Adipocyte (in vitro differentiated cells): ENCODE data around the gene LGALS16.
"Not testable (repeated sequence)": the region's sequence is repeated elsewhere in the genome, so short reads cannot be mapped to it uniquely, and the experiment has no call there.

Source experiments
- DNase-seq: peaks from one replicate; pipeline ENCODE4 v3.0.0-alpha.2; 2015; ENCODE audit warnings: low read depth
- H3K27me3 ChIP-seq: replicated peaks from 2 replicates; pipeline ENCODE4 v1.7.0; 2013; ENCODE audit warnings: mild to moderate bottlenecking, low read length, moderate library complexity; ENCODE audit not compliant: control insufficient read depth, insufficient read depth
- H3K36me3 ChIP-seq: 2 replicates; pipeline ENCODE4 v1.7.0; 2013; ENCODE audit warnings: low read length, mild to moderate bottlenecking, moderate library complexity; ENCODE audit not compliant: control insufficient read depth, insufficient read depth, severe bottlenecking
- H3K4me1 ChIP-seq: 2 replicates; pipeline ENCODE4 v1.7.0; 2013; ENCODE audit warnings: mild to moderate bottlenecking, low read length, moderate library complexity; ENCODE audit not compliant: control insufficient read depth, insufficient read depth
- H3K4me3 ChIP-seq: 2 replicates; pipeline ENCODE4 v1.7.0; 2013; ENCODE audit warnings: mild to moderate bottlenecking, low read length, moderate library complexity
- H3K9ac ChIP-seq: 2 replicates; pipeline ENCODE4 v1.7.0; 2013; ENCODE audit warnings: mild to moderate bottlenecking, low read length, moderate library complexity
- H3K9me3 ChIP-seq: 2 replicates; pipeline ENCODE4 v1.7.0; 2013; ENCODE audit warnings: mild to moderate bottlenecking, low read length, moderate library complexity; ENCODE audit not compliant: control insufficient read depth

Gene LGALS16

GRCh38 chr19:39677961-39678889 lies 22.5 kb downstream of the LGALS16 start:
- no peaks in the 10 kb centered on the region for H3K36me3 ChIP-seq
- peak overlapping the region; percentile 55 for H3K4me3 ChIP-seq
- H3K27me3 ChIP-seq, result peaks cover under 1% of the 10 kb centered on the region

DNA sequence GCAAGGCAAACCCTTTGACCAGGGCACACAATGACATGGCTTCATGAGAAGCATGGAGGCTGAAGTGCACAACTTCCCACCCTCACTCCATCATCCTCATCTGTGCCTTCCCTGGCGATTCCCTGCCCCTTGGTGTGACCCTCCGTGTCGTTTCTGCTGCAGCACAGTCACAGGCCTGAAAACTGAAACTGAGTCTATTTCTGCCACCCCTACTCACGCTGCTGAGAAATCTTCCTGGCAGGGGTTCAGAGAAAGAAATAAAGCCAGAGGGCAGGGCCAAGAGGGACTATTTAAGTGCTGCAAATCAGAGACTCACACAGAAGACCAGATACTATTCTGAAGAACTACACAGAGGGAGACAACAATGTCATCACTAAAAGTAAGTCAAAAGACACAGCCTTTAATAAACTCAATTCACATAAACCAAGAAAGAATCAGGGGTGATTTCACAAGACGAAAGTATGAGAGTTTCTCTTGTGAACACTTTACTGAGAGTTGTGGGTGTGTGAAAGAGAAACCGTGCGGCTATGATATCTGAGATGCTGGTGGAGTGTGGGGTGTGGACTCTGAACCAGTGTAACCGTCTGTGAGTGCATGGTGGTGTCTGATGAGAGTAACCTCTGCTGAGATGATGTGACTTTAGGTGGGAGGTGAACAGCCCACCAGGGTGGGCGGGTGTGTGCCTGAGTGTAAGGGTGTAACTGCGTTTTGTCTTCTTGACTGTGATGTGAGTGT lies 23.5 kb downstream of the LGALS16 start:
- peaks cover under 1% of the 10 kb centered on the region for H3K27me3 ChIP-seq
- peak overlapping the region; percentile 55 for H3K4me3 ChIP-seq
- peak overlapping the region; percentile 61 for H3K9ac ChIP-seq
- no peak for DNase-seq
- peaks cover 22% of the 10 kb centered on the region for H3K4me1 ChIP-seq
- no peaks in the 10 kb centered on the region for H3K9me3 ChIP-seq
- no peaks in the 10 kb centered on the region for H3K36me3 ChIP-seq

More at GRCh38 chr19:39677961-39678889, 22.5 kb downstream of the LGALS16 start:
- H3K4me1 ChIP-seq, result peaks cover 22% of the 10 kb centered on the region
- H3K9ac ChIP-seq, result peak overlapping the region; percentile 61
- H3K9me3 ChIP-seq, result no peaks in the 10 kb centered on the region
- no peak for DNase-seq

DNA sequence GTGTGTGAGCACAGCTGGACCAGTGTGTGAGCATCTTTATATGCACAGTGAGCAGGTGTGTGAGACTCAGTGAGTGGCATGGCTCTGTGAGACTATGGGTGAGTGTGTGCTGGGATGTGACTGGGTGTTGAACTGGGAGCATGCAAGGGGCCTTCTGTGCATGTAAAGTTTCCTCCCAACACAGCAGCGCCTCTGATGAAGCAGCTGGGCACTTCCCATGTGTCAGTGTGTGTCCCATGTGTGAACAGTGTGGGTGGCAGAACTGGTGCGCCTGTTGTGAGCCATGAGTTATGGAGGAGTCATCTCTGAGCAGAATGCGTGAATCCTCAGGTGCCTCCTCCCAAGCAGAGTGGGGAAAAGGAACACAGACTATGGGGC lies 24.1 kb downstream of the LGALS16 start:
- Histone ChIP-seq H3K9ac (no peak overlapping the region), H3K9me3 (no peaks in the 10 kb centered on the region), H3K4me3 (peak overlapping the region; percentile 55), H3K4me1 (peaks cover 22% of the 10 kb centered on the region), H3K27me3 (peaks cover 6% of the 10 kb centered on the region), H3K36me3 (no peaks in the 10 kb centered on the region)
- no peak for DNase-seq

GRCh38 chr19:39680593-39680992 lies 24.9 kb downstream of the LGALS16 start:
- Histone ChIP-seq H3K4me3 (no peak overlapping the region), H3K27me3 (peaks cover 6% of the 10 kb centered on the region)
- no peak for DNase-seq

GRCh38 chr19:39681416-39681815 lies 25.7 kb downstream of the LGALS16 start:
- Histone ChIP-seq H3K36me3 (no peaks in the 10 kb centered on the region), H3K9ac (no peak overlapping the region), H3K9me3 (no peaks in the 10 kb centered on the region), H3K4me3 (no peak overlapping the region), H3K4me1 (peaks cover 22% of the 10 kb centered on the region), H3K27me3 (peaks cover 6% of the 10 kb centered on the region)
- no peak for DNase-seq

More at GRCh38 chr19:39680593-39680992, 24.9 kb downstream of the LGALS16 start:
- H3K4me1 ChIP-seq, result peaks cover 22% of the 10 kb centered on the region
- no peaks in the 10 kb centered on the region for H3K9me3 ChIP-seq
- no peak overlapping the region for H3K9ac ChIP-seq
- H3K36me3 ChIP-seq, result no peaks in the 10 kb centered on the region

DNA sequence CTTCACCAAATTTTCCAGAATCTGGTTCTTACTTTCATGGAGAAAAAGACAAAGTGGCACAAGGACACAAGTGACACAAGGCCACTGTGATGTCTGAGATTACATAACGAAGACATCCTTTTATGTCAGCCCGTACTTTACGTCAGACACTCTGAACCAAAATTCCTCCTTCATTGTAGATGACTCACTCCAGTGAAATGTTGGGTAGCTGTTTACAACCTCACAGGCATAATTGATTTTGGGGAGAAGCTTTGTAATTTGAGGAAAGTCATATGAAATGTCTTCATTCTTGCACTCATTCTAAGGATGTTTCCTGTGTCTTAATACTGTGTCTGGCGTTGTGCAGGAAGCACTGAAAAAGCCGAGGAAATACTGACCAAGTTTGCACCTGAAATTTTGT lies 28.6 kb downstream of the LGALS16 start:
- peaks cover 5% of the 10 kb centered on the region for H3K4me1 ChIP-seq
- DNase-seq, result no peak
- H3K4me3 ChIP-seq, result no peak overlapping the region
- H3K27me3 ChIP-seq, result peaks cover 6% of the 10 kb centered on the region
- H3K36me3 ChIP-seq, result no peaks in the 10 kb centered on the region
- H3K9me3 ChIP-seq, result no peaks in the 10 kb centered on the region
- H3K9ac ChIP-seq, result no peak overlapping the region

DNA sequence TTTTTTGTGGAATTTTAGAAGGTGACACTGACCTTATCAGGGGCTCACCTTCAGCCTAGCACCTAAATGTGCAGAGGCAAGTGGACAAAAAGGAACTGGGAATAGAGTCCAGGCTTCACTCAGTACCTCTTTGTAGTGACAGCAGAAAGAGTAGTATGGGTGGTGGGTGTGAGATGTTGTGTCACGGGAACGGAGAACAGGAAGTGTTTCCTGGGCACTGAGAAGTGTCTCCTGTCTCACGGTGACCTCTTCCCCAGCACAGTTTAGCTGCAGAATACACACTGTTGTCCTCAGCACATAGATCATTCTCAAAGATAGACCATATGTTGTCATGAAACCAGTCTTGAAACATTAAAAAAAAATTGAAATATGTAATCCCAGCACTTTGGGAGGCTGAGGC lies 31.0 kb downstream of the LGALS16 start:
- H3K4me1 ChIP-seq, result no peaks in the 10 kb centered on the region
- DNase-seq, result no peak
- H3K27me3 ChIP-seq, result peaks cover 6% of the 10 kb centered on the region
- H3K9me3 ChIP-seq, result peaks cover 7% of the 10 kb centered on the region
- no peak overlapping the region for H3K9ac ChIP-seq
- no peaks in the 10 kb centered on the region for H3K36me3 ChIP-seq
- no peak overlapping the region for H3K4me3 ChIP-seq

DNA sequence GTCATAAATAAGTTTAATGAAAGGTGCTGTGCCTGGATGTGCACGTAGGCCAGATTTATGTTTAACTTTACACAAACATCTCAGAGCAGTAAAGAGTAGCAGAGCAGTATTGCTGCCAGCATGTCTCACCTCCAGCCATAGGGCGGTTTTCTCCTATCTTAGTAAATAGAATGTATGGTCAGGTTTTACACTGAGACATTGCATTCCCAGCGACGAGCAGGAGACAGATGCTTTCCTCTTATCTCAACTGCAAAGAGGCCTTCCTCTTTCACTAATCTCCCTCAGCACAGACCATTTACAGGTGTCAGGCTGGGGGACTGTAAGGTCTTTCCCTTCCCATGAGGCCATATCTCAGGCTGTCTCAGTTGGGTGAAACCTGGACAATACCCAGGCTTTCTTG lies 32.9 kb downstream of the LGALS16 start:
- not testable (repeated sequence) for H3K9me3 ChIP-seq, H3K9ac ChIP-seq, H3K27me3 ChIP-seq, H3K4me1 ChIP-seq, H3K36me3 ChIP-seq, H3K4me3 ChIP-seq, DNase-seq

DNA sequence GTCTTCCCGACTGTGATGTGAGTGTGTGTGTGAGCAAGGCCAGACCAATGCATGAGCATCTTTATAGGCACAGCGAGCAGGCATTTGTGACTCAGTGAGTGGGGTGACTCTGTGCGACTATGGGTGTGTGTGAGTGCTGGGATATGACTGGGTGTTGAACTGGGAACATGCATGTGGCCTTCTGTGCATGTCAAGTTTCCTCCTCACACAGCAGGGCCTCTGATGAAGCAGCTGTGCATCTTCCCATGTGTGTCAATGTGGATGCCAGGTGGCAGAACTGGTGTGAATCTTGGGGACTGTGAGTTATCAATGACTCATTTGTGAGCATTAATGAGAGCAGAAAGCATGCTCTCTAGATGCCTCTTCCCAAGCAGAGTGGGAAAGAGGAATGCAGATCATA lies 36.5 kb downstream of the LGALS16 start:
- Histone ChIP-seq H3K36me3 (no peaks in the 10 kb centered on the region), H3K4me3 (no peak overlapping the region), H3K27me3 (no peaks in the 10 kb centered on the region), H3K9ac (no peak overlapping the region), H3K9me3 (peaks cover 7% of the 10 kb centered on the region), H3K4me1 (no peaks in the 10 kb centered on the region)
- no peak for DNase-seq

- Histone ChIP-seq H3K9ac (no peak overlapping the region), H3K36me3 (no peaks in the 10 kb centered on the region), H3K27me3 (no peaks in the 10 kb centered on the region), H3K4me1 (no peaks in the 10 kb centered on the region), H3K4me3 (no peak overlapping the region), H3K9me3 (peaks cover 7% of the 10 kb centered on the region)
- DNase-seq, result no peak
Observed at GRCh38 chr19:39692822-39693221, 37.1 kb downstream of the LGALS16 start.

GRCh38 chr19:39695759-39696158 lies 40.0 kb downstream of the LGALS16 start:
- H3K27me3 ChIP-seq, result peaks cover 5% of the 10 kb centered on the region
- no peak overlapping the region for H3K9ac ChIP-seq
- H3K9me3 ChIP-seq, result no peaks in the 10 kb centered on the region
- DNase-seq, result no peak
- no peaks in the 10 kb centered on the region for H3K4me1 ChIP-seq
- no peaks in the 10 kb centered on the region for H3K36me3 ChIP-seq
- H3K4me3 ChIP-seq, result no peak overlapping the region
